Activated naive CD4-positive, alpha-beta T cell treated with anti-CD3 and anti-CD28 coated beads, Interleukin-2, amount 10 ng/mL, durations not matched to agents 7 days and 5 days (primary cell): ENCODE results near the gene LRFN2.

Source experiments
- CTCF ChIA-PET: fragments of 350-600 bp; sonication (Branson Sonifier 250); formaldehyde crosslinking; loops from one replicate; lab custom pipeline; 2021; ENCODE audit warnings: antibody characterized with exemption; lab: Charles Lee
- DNase-seq: peaks from one replicate; pipeline ENCODE4 v3.0.0-alpha.2; 2020
- H3K27ac Mint-ChIP-seq: one replicate; pipeline ENCODE4 v1.8.0; 2021; ENCODE audit warnings: mild to moderate bottlenecking, moderate library complexity, mixed read lengths
- H3K27me3 Mint-ChIP-seq: one replicate; pipeline ENCODE4 v1.8.0; 2021; ENCODE audit warnings: mild to moderate bottlenecking, mixed read lengths
- H3K36me3 Mint-ChIP-seq: one replicate; pipeline ENCODE4 v1.8.0; 2021; ENCODE audit warnings: mixed read lengths
- H3K4me1 Mint-ChIP-seq: one replicate; pipeline ENCODE4 v1.8.0; 2021; ENCODE audit warnings: mixed read lengths
- H3K4me3 Mint-ChIP-seq: one replicate; pipeline ENCODE4 v1.8.0; 2021; ENCODE audit warnings: mild to moderate bottlenecking, moderate library complexity, mixed read lengths
- H3K9me3 Mint-ChIP-seq: one replicate; pipeline ENCODE4 v1.8.0; 2021; ENCODE audit warnings: mixed read lengths

LRFN2 gene

DNA sequence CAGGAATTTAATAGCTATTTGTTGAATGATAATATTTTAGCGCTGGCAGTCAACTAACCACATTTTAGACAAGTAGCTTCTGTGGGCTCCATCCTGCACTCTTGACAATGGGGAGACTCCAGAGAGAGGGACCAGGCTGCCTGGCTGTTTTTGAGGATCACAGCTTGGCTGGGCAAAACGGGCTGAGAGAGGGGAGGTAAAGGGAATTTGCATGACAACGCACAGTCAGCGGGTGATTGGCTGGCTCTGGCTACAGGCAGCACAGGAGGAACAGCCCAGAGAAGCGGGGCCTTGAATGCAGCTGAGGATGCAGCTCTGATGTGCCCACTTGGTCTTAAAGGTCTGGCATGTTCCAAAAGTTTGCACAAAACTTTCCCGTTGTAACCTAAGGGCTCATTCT, 41.2 kb downstream of the LRFN2 start:
- Mint-ChIP-seq H3K27ac (no peak overlapping the region), H3K36me3 (no peaks in the 10 kb centered on the region)
- CTCF ChIA-PET: no interaction called here

DNA sequence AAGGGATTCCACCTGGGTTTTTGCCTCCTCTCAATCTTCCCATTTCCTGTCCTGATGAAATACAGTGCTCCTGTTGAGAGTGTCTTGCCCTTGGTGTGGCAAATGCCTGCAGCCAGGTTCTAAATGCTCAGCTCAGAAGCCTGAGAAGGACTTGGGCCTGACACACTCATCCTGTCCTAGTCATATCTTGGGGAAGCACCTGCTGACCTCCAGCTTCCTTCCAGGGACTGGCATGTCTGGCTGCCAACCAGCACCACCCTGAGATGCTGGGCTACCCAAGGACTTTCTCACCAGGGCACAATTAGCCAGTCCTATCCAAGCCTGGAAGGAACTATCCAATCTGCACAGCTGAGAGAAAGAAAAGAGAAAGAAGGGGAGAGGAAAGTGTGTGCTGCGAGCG, 43.4 kb downstream of the LRFN2 start:
- H3K4me3 Mint-ChIP-seq: no peak overlapping the region
- no peaks in the 10 kb centered on the region for H3K4me1 Mint-ChIP-seq
- no peak overlapping the region for H3K27ac Mint-ChIP-seq
- no peaks in the 10 kb centered on the region for H3K36me3 Mint-ChIP-seq
- H3K9me3 Mint-ChIP-seq: no peaks in the 10 kb centered on the region
- CTCF ChIA-PET: no interaction called here
- DNase-seq: no peak
- peaks cover 9% of the 10 kb centered on the region for H3K27me3 Mint-ChIP-seq

More for the DNA sequence above, 41.2 kb downstream of the LRFN2 start:
- H3K4me3 Mint-ChIP-seq: no peak overlapping the region
- H3K4me1 Mint-ChIP-seq: no peaks in the 10 kb centered on the region
- DNase-seq: no peak
- no peaks in the 10 kb centered on the region for H3K9me3 Mint-ChIP-seq
- peaks cover 4% of the 10 kb centered on the region for H3K27me3 Mint-ChIP-seq

DNA sequence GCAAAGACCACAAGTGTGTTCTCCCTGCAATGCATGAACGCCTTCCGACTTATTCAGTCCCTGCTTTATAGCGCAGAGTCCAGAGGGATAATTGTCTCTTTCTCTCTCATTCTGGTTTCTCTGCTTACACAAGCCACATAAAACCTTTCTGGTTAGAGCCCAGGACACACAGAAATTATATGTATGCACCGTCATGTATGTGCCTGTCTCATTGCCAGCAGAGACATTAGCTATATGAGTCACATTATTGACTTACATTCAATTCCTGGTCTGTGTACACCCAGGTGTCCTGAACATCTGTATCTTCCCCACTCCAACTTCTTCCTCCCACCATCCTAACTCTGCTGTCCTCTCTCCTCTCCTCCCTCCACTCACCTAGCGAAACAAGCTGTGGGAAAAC, 44.0 kb downstream of the LRFN2 start:
- H3K27ac Mint-ChIP-seq: no peak overlapping the region
- H3K27me3 Mint-ChIP-seq: peaks cover 9% of the 10 kb centered on the region
- no peak overlapping the region for H3K4me3 Mint-ChIP-seq
- DNase-seq: no peak
- H3K9me3 Mint-ChIP-seq: no peaks in the 10 kb centered on the region
- CTCF ChIA-PET: no interaction called here
- no peaks in the 10 kb centered on the region for H3K4me1 Mint-ChIP-seq
- H3K36me3 Mint-ChIP-seq: no peaks in the 10 kb centered on the region

DNA sequence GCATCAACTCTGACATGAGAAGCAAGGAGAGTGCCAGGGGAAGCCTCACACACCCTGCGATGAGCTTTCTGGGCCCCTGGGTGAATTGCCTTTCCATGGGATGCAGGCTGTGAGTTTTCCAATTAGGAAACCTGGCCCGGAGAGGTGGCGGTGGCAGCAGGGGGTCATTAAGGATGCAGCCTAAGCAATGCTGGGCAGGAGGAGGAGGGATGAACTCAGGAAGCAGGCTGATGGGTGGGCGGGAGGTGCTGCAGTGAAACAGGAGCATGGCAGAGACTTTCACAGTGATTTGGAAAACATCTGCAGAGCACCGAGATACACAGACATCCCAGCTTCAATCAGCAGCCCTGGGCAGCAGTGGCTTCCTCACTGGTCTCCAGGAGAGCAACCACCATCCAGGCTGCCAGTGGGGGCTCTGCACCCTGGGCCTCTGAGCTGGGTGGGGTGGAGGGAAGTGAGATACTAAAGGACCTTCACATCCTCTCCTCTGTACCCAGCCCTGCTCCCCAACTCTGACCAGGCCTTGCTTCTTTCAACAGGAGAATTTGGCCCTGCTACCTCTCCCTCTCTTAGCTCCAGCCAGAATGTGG, 44.9 kb downstream of the LRFN2 start:
- CTCF ChIA-PET: interaction anchor here (0.6 kb wide), 1 partner anchor 29 kb away, joined by 3 read pairs; no protein-coding TSS in a partner anchor

DNA sequence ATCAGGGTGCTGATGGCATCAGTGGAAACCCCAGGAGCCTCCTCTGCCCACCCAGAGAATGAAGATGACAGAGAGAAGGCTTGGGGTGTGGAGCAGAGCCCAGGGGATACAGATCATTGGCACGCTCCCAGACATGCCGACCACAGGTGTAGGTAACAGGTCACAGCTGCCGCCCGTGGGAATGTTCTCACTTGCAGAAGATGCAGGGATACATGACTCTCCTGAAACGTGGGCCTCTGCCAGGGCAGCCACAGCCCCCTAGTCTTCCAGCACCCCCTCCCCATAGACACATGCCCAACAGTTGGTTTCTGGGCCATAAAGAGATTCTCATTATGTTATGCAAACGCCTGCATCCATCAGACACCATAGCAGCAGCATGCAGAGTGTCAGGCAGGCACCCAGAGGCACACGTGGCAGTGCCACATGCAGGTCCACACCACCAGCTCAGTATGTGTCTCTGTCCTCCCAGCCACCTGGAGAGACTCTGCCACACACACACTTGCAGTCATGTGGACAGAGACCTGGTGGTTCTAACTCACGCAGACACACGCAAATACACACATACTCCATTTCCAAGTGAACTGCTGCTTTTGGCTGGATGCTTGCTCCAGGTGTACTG, 45.5 kb downstream of the LRFN2 start:
- peaks cover 13% of the 10 kb centered on the region for H3K27me3 Mint-ChIP-seq
- DNase-seq: no peak
- H3K9me3 Mint-ChIP-seq: no peaks in the 10 kb centered on the region
- no peaks in the 10 kb centered on the region for H3K4me1 Mint-ChIP-seq
- H3K36me3 Mint-ChIP-seq: no peaks in the 10 kb centered on the region
- CTCF ChIA-PET: interaction anchor here (0.6 kb wide), 1 partner anchor 28 kb away, joined by 3 read pairs; no protein-coding TSS in a partner anchor
- no peak overlapping the region for H3K27ac Mint-ChIP-seq
- H3K4me3 Mint-ChIP-seq: no peak overlapping the region

More for the DNA sequence above, 44.9 kb downstream of the LRFN2 start:
- peaks cover 9% of the 10 kb centered on the region for H3K27me3 Mint-ChIP-seq
- no peak overlapping the region for H3K27ac Mint-ChIP-seq
- no peaks in the 10 kb centered on the region for H3K36me3 Mint-ChIP-seq
- no peaks in the 10 kb centered on the region for H3K9me3 Mint-ChIP-seq
- no peak for DNase-seq
- no peaks in the 10 kb centered on the region for H3K4me1 Mint-ChIP-seq
- no peak overlapping the region for H3K4me3 Mint-ChIP-seq

DNA sequence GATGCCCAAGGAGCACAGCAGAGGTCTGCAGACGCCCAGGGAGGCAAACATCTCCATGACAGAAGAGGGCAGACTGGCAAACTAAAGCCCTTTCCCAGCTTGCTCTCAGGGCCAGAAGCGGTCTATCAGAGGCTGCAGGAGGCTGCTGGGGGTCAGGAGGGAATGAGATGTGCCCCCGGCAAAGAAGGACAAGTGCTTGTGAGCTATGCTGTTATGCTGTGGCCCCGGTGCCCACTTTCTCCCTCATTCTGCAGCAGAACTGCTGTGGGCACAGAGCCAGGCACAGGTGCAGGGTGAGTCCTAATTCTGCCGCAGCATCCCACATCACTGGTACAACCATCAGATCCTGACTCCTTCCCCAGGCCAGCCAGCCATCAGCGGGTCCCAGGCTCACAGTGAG, 46.4 kb downstream of the LRFN2 start:
- no peak overlapping the region for H3K27ac Mint-ChIP-seq
- no peak overlapping the region for H3K4me3 Mint-ChIP-seq
- no peak for DNase-seq
- no peaks in the 10 kb centered on the region for H3K4me1 Mint-ChIP-seq
- no peaks in the 10 kb centered on the region for H3K9me3 Mint-ChIP-seq
- peaks cover 17% of the 10 kb centered on the region for H3K27me3 Mint-ChIP-seq
- CTCF ChIA-PET: no interaction called here
- no peaks in the 10 kb centered on the region for H3K36me3 Mint-ChIP-seq

DNA sequence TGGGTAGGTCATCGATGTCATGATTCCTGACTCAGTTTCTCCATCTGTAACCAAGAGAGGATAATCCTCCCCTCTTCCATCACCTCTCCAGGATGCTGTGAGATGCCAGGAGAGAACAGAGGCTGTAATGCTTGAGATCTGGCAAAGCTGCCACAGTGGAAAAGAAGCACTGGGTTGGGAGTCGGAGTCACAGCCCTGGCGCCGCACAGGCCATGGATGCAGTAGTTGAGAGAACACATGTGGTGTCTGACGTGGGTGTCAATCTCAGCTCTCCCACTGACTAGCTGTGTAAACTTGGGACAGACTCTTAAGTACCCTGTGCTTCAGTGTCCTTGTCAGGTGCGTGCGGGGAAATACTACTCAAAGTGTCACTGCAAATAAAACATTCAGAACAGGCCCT, 47.3 kb downstream of the LRFN2 start:
- Mint-ChIP-seq H3K36me3 (no peaks in the 10 kb centered on the region), H3K27me3 (peaks cover 18% of the 10 kb centered on the region), H3K4me1 (no peaks in the 10 kb centered on the region), H3K9me3 (no peaks in the 10 kb centered on the region), H3K27ac (no peak overlapping the region), H3K4me3 (no peak overlapping the region)
- DNase-seq: no peak
- CTCF ChIA-PET: no interaction called here

DNA sequence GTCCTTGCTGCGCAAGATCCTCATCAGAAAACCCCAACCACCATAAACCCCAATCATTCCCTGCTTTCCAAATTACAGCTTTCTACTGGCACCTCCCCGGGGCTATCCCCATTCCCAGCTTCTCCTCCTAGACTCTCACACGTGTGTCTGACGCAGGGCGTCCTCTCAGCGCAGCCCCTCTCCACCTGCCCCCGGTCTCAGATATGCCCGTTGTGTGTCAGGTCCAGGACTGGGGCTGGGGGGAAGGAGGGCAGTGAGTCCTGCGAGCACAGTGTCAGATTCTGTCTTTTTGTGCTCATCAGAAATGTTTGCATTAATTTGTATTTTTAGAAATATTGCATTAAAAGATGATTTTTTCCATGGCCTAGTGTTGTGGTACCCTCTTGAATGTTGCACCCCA, 48.6 kb downstream of the LRFN2 start:
- Mint-ChIP-seq H3K36me3 (no peaks in the 10 kb centered on the region), H3K4me3 (no peak overlapping the region), H3K4me1 (no peaks in the 10 kb centered on the region), H3K27me3 (peaks cover 21% of the 10 kb centered on the region), H3K9me3 (no peaks in the 10 kb centered on the region), H3K27ac (no peak overlapping the region)
- no peak for DNase-seq
- CTCF ChIA-PET: interaction anchor here (1.2 kb wide), 1 partner anchor 11 kb away, joined by 3 read pairs; no protein-coding TSS in a partner anchor

DNA sequence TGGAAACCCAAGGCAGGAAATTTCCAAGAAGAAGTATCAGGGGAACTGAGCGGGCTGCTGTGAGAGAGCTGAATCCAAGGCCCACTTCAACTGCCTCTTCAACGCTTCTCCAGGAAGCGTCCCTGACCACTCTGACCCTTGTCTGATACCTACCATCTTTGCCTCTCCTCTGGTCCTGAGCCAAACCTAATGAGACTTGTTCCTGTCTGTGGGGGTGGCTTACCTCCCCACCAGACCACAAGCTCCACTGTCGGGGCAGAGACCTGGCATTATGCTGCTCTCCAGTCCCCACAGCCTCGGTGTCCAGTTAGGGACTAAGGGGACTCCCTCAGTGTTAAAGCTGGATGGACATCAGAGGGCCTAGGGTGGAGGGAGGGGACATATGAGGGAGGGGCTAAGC, 49.7 kb downstream of the LRFN2 start:
- DNase-seq: no peak
- CTCF ChIA-PET: interaction anchor here (1.2 kb wide), 1 partner anchor 10 kb away, joined by 3 read pairs; no protein-coding TSS in a partner anchor
- no peak overlapping the region for H3K27ac Mint-ChIP-seq
- H3K9me3 Mint-ChIP-seq: no peaks in the 10 kb centered on the region
- peaks cover 21% of the 10 kb centered on the region for H3K27me3 Mint-ChIP-seq
- no peaks in the 10 kb centered on the region for H3K36me3 Mint-ChIP-seq
- no peaks in the 10 kb centered on the region for H3K4me1 Mint-ChIP-seq
- H3K4me3 Mint-ChIP-seq: no peak overlapping the region

DNA sequence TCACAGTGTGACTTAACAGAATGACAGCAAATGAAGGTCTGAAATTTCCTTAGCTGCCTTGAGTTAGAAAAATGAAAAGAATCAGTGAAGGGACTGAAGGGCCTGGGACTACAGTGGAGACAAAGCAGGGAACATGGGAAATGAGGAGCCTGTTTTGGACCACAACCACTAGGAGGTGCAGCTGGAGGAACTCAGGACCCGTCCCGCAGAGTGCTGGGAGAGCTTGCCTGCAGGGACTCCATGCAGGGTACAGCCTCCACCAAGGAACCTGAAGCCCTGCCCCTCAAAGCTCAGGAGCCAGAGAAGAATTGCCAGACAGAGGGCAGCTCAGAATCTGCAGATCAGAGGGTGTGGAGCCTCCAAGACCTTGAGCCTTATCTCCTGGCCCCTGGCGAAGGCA, 50.7 kb downstream of the LRFN2 start:
- DNase-seq: no peak
- Mint-ChIP-seq H3K9me3 (no peaks in the 10 kb centered on the region), H3K4me3 (no peak overlapping the region), H3K36me3 (no peaks in the 10 kb centered on the region), H3K27ac (no peak overlapping the region), H3K4me1 (no peaks in the 10 kb centered on the region), H3K27me3 (peaks cover 17% of the 10 kb centered on the region)
- CTCF ChIA-PET: no interaction called here

DNA sequence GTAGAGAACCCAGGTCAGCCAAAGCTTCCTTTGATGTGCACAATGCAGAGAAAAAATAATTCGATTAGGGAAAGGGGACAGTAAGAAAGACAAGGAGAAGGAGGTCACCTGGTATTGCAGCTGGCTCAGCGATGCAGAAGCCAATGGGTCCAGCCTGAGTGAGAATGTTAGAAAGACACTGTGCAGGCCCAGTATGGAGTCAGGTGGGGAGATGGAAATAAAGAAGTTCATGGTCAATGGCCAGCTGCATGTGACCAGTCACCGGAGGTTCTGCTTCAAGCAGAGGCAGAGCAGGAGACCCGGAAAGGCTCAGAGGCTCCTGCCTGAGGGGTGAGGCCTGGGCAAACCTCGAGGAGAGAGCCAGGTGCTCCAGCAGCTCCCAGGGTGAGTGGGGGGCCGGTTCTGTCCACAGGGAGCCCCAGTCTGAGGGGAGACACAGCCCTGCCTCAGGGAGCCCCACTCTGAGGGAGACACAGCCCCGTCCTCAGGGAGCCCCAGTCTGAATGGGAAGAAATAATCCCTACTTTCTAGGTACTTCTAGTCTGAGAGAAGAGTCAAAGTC, 51.3 kb downstream of the LRFN2 start:
- Mint-ChIP-seq H3K9me3 (no peaks in the 10 kb centered on the region), H3K4me3 (no peak overlapping the region), H3K27ac (no peak overlapping the region), H3K4me1 (no peaks in the 10 kb centered on the region), H3K36me3 (no peaks in the 10 kb centered on the region), H3K27me3 (peaks cover 17% of the 10 kb centered on the region)
- no peak for DNase-seq
- CTCF ChIA-PET: interaction anchor here (1.1 kb wide), 1 partner anchor 56 kb away, joined by 3 read pairs; no protein-coding TSS in a partner anchor

DNA sequence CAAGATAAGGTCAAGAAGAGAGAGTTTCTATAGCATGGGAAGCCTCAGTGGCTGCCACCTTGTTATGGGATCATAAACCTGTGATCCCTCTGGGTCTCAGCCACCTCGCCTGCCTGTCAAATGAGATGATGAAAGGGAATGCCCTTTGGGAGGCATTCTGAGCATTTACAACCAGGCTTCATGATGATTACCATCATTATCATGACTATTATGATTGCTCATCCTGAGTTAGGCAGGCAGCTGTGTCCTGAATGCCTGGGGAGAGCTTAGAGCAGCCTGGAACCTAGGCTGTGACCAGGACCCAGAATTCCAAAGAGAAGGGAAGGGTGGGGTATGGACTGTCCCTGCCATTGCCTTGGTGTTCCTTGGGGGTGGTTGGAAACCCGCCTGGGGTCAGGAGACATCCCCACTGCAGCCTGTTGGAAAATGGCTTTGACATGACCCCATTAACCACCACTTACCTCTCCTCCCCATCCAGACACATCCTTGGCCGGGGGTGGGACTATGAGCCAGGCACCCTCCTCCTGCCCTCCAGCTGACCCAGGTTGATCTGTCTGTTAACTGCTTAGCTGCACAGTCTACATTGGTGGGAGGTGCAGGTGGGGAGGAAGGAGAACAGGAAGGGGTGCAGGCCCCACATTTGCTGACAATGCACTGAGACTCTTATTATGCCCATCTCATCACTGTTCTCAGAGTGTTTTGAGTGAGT, 51.9 kb downstream of the LRFN2 start:
- no peak overlapping the region for H3K4me3 Mint-ChIP-seq
- CTCF ChIA-PET: interaction anchor here (1.1 kb wide), 1 partner anchor 57 kb away, joined by 3 read pairs; no protein-coding TSS in a partner anchor
- no peaks in the 10 kb centered on the region for H3K4me1 Mint-ChIP-seq
- no peaks in the 10 kb centered on the region for H3K36me3 Mint-ChIP-seq
- no peak for DNase-seq
- no peak overlapping the region for H3K27ac Mint-ChIP-seq
- peaks cover 16% of the 10 kb centered on the region for H3K27me3 Mint-ChIP-seq
- no peaks in the 10 kb centered on the region for H3K9me3 Mint-ChIP-seq

DNA sequence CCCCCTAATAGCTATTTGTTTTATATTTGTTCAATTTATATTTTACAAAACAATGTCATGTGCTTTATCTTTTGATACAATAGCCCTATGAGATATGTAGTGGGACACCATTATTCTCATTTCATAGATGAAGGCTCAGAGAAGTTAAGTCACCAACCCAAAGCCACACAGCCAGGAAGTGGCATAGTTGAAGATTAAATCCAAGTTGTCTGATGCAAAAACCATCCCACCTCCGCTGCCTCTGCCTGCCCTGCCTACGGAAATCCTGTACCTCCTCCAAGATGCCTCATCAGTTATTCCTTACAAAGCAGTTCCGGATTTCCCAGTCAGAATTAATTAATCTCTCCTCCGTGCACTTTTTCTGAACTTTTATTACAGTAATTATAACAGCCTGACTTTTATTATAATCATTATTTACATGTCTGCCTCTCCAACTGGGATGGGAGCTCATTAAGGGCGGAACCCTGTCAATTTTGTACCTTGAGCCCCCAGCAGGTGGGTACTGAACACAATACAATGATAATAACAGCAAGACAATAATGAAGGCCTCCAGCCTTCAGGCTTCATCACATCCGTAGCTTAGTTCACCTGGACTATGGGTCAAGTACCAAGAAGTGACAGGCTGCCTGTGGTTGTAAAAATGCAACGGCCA, 54.7 kb downstream of the LRFN2 start:
- Mint-ChIP-seq H3K27me3 (peaks cover 20% of the 10 kb centered on the region), H3K4me1 (no peaks in the 10 kb centered on the region), H3K27ac (no peak overlapping the region), H3K9me3 (no peaks in the 10 kb centered on the region), H3K36me3 (no peaks in the 10 kb centered on the region), H3K4me3 (no peak overlapping the region)
- CTCF ChIA-PET: no interaction called here
- DNase-seq: no peak

DNA sequence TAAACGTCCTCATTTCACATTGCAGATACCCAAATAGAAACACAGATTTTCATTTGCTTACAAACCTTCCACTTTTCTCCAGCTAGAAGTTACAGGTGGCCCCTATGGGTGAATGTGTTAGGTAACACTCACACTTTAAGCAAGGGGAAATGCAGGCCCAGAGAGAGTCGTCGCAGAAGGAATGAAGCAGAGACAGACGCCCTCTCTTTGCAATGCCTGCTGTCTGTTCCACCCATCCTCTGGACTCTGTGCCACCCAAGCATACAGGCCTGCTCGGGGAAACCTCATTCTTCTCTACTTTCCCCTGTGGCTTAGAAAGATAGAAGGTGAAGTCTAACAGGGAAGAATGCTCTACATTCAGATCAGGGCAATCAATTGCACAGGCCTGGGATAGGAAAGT, 57.2 kb downstream of the LRFN2 start:
- Mint-ChIP-seq H3K36me3 (no peaks in the 10 kb centered on the region), H3K9me3 (no peaks in the 10 kb centered on the region), H3K4me3 (no peak overlapping the region), H3K4me1 (no peaks in the 10 kb centered on the region), H3K27ac (no peak overlapping the region), H3K27me3 (peaks cover 12% of the 10 kb centered on the region)
- CTCF ChIA-PET: no interaction called here
- DNase-seq: no peak
